HEK293T (cell line): ENCODE data around the gene KDM3B.

Experiments
- ARNT ChIP-seq: fragments of 450-650 bp; IDR thresholded peaks from 2 replicates; pipeline ENCODE4 v1.6.1; 2017; ENCODE audit warnings: mild to moderate bottlenecking
- ELF4 ChIP-seq: fragments of 450-650 bp; IDR thresholded peaks from 2 replicates; pipeline ENCODE4 v1.6.1; 2017; ENCODE audit warnings: antibody characterized with exemption
- FOXM1 ChIP-seq: fragments of 450-650 bp; IDR thresholded peaks from 2 replicates; pipeline ENCODE4 v1.6.1; 2017; ENCODE audit warnings: mild to moderate bottlenecking, borderline replicate concordance
- L3MBTL2 ChIP-seq: fragments of 450-650 bp; conservative IDR thresholded peaks from 2 replicates; pipeline ENCODE4 v1.6.1; 2016; ENCODE audit warnings: mild to moderate bottlenecking
- LEF1 ChIP-seq: fragments of 450-650 bp; IDR thresholded peaks from 2 replicates; pipeline ENCODE4 v1.6.1; 2017; ENCODE audit warnings: mild to moderate bottlenecking, borderline replicate concordance
- NFRKB ChIP-seq: fragments of 450-650 bp; IDR thresholded peaks from 2 replicates; pipeline ENCODE4 v1.6.1; 2016; ENCODE audit warnings: mild to moderate bottlenecking, moderate library complexity
- SP1 ChIP-seq: fragments of 450-650 bp; IDR thresholded peaks from 2 replicates; pipeline ENCODE4 v1.6.1; 2017
- SUZ12 ChIP-seq: fragments of 450-650 bp; IDR thresholded peaks from 2 replicates; pipeline ENCODE4 v1.6.1; 2016; ENCODE audit warnings: mild to moderate bottlenecking
- TARDBP ChIP-seq: fragments of 450-650 bp; IDR thresholded peaks from 2 replicates; pipeline ENCODE4 v1.6.1; 2016
- ZNF384 ChIP-seq: fragments of 450-650 bp; IDR thresholded peaks from 2 replicates; pipeline ENCODE4 v1.6.1; 2016

- TF ChIP-seq FOXM1 (no peak), LEF1 (no peak), ARNT (no peak), SP1 (no peak), ELF4 (no peak), SUZ12 (no peak), ZNF384 (no peak), TARDBP (no peak), L3MBTL2 (no peak), NFRKB (no peak)
Measured at GRCh38 chr5:138330813-138331448, 21.6 kb upstream of the KDM3B start.
